Dendritic cell treated with granulocyte-macrophage colony-stimulating factor and Interleukin-4, amounts not matched to agents 40 ng/mL and 50 ng/mL, for 4 days (primary cell): ENCODE measurements around the gene ZNG1F.
"Not testable (repeated sequence)": the region's sequence is repeated elsewhere in the genome, so short reads cannot be mapped to it uniquely, and the experiment has no call there.

Source experiments
- H3K27ac Mint-ChIP-seq: one replicate; pipeline ENCODE4 v1.8.0; 2022; ENCODE audit warnings: mild to moderate bottlenecking, mixed read lengths
- H3K27me3 Mint-ChIP-seq: one replicate; pipeline ENCODE4 v1.8.0; 2022; ENCODE audit warnings: mild to moderate bottlenecking, mixed read lengths
- H3K36me3 Mint-ChIP-seq: one replicate; pipeline ENCODE4 v1.8.0; 2022; ENCODE audit warnings: low read depth, mixed read lengths
- H3K4me1 Mint-ChIP-seq: one replicate; pipeline ENCODE4 v1.8.0; 2022; ENCODE audit warnings: low read depth, mixed read lengths
- H3K4me3 Mint-ChIP-seq: one replicate; pipeline ENCODE4 v1.8.0; 2022; ENCODE audit warnings: mild to moderate bottlenecking, moderate library complexity, mixed read lengths
- H3K9me3 Mint-ChIP-seq: one replicate; pipeline ENCODE4 v1.8.0; 2022; ENCODE audit warnings: mixed read lengths
- intact Hi-C: fragments of 100-400 bp; cut with micrococcal nuclease; formaldehyde crosslinking; loops from one replicate; pipeline ENCODE4 v1.15.0; 2022

The ZNG1F gene

GRCh38 chr9:41082358-41082757 lies 106.8 kb downstream of the ZNG1F start:
- intact Hi-C loops: not testable (repeated sequence)

More at GRCh38 chr9:41082358-41082757, 106.8 kb downstream of the ZNG1F start:
- H3K27me3 Mint-ChIP-seq: peaks cover 23% of the 10 kb centered on the region
- not testable (repeated sequence) for H3K4me3 Mint-ChIP-seq, H3K9me3 Mint-ChIP-seq, H3K36me3 Mint-ChIP-seq, H3K4me1 Mint-ChIP-seq, H3K27ac Mint-ChIP-seq
